LHCN-M2 (cell line): Measurements from ENCODE around the gene KDSR. TPM values are rescaled to one million over a fixed set of nuclear protein-coding genes. Genes with fewer than 3 reads are reported as not detected.

Experiments
- DNase-seq: peaks from one replicate; pipeline ENCODE4 v3.0.0-alpha.2; 2012; ENCODE audit warnings: low read depth
- polyA plus RNA-seq: library from polyadenylated mRNA; unstranded; fragments of >200 nt; gene quantifications from one replicate; pipeline ENCODE4 v1.2.1, GENCODE V29; 2012; ENCODE audit warnings: missing spikeins
- total RNA-seq: library from RNA; depleted of rRNA; stranded (reverse); fragments of >200 nt; gene quantifications from 2 replicates; pipeline ENCODE4 v1.2.3, GENCODE V29; 2014; rRNA removed

Gene KDSR
- total RNA-seq = 33.2 and 37.6 TPM in 2 replicates
- 21.1 TPM for polyA plus RNA-seq

DNA sequence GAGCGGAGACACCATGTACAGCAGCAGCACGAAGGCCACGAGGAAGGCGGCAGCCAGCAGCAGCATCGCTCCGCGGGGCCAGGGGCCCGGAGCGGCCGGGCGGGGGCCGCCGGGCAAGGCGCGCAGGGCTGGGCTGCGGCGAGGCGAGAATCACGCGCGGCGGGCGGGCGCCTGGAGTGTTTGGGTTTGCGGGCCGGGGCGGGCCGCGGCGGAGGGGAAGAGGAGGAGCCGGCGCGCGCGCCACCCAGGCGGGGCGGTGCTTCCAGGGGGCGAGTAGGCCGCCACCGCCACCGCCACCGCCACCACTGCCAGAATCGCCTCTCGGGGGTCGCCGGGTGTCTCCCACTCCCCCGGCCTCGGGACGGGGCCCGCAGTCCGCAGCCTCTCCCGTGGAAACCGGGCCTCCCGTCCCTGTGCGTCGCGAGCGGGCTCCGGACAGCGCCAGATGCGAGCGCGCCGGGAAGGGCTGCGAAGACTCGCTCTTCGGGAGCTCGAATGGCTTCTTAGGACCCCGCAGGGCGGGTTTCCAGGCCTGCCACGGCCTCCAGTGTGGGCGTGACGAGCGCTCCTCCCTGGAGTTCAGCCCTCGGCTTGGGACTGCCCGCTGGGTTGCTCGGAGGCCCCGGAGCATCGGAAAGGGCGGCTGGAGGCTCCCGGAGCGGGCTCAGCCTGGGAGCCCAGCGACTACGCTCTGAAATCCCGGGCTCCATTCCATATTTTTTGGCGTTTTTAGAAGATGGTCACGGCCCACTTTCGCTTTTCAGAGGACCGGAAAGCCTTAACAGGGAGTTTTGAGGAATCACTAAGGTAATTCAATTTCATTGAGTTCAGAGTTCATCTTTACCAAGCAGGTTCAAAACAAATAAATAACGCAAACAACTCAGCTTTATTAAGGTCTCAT lies at the start of gene KDSR:
KDSR (minus strand) TSS at position 154 of the 901 bp plus-strand sequence; CDS start at position 66, 88 bp downstream.
- DNase-seq = peak; percentile 99

DNA sequence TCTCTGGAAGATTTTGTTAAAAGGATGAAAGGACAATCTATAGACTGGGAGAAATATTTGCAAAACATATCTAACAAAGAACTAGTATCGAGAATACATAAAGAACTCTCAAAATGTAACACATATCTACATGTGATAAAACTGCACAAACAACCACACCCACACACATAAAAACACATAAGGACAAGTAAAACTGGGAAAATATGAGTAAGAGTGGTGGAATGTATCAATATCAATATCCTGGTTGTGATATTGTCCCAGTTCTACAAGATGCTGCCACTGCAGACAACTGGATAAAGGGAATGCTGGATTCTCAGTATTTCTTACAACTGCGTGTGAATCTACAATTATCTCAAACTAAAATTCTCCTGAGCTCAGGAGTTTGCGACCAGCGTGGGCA lies 45.9 kb upstream of the KDSR start:
- DNase-seq = no peak

GRCh38 chr18:63410792-63411191 lies 43.8 kb upstream of the KDSR start:
- peak; percentile 86 for DNase-seq

DNA sequence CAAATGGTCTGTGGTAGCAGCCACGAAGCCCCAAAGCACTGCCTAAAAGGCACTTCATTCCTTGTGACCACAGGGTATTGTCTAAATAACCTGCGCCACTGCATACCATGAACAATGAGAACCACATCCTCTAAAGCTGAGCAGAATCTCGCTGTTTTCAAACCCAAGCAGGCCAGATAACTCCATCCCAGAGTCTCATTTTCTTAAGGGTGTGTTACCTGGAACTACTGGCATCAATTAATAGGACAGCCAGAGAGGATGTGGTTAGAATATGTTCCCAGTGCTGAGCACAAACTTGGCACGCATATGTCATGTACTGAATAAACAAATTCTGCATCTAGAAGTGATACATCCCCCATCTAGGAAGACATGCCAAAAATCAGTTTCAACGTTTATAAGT lies 42.3 kb upstream of the KDSR start:
- DNase-seq = peak; percentile 83

DNA sequence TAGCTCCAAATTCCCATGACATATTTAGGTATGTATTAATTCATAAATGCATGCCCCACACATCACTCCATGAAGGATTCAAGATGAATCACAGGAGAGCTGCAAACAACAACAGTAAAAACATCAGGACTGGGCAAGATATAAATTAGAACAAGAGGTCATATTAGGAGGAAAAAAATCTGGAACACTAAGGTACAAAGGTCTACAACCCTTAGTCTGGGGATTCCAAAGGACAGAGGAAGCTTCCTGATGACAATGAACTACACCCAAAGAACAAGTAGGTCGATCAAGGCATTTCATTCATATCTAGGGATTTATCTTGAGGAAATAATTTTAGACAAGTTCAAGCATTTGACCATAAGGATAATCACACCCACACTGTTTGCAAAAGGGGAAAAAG lies 40.7 kb upstream of the KDSR start:
- peak; percentile 26 for DNase-seq

DNA sequence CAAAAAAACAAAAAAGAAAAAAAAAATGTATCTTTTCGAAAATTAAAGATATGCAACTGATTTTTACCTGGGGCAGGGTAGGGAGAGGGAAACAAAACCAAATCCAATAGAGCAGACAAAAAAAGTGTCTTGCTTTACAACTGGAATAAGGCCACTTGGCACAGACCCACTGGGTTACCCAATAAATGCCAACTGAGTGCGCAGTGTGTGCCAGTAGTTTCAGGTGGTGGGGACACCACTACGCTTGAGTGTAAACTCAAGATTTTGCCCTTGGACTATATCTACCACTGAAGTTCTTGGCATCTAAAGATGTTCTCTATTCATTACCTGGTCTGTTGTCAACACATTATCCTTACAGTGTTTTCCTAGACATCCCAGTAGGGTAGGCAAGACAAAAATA lies 39.0 kb upstream of the KDSR start:
- no peak for DNase-seq

DNA sequence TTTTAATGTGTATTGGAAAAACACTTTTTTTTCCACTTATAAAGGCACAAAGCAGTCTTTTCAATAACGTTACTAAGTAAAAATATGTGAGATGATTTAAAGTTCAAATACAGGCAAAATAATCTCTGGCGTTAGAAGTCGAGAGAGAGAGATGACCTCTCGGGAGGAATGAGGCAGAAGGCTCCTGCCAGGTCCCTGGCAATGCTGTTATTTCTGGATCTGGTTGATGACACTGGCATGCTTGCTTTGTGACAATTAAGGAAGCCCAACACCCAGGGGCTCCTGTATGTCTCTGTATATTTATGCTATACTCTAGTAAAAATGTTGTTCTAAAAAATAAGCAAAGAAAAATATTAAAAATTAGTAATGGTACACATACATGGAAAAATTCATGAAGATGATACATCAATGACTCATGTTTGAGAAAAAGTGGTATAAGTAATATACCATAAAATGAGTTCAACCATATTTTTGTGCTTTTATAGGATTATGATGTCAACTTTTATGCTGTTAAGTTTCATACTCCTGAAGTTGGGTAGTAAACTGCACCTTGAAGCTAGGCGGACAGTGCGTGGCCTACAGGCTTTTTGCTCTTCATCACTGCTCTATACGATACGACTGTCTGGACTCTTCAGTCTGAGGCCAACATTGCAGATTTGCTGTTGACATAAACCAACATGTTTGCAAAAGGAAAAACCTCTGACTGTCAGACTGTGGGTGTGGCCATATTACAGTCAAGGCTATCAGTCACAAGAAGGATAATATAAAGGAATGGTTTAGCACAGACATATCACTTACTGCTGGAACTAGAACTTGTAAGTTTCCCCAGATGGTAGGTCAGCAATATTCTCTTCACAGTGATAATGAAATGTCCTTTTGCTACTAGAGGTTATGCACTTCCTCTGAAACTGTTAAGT lies 35.5 kb upstream of the KDSR start:
- no peak for DNase-seq

DNA sequence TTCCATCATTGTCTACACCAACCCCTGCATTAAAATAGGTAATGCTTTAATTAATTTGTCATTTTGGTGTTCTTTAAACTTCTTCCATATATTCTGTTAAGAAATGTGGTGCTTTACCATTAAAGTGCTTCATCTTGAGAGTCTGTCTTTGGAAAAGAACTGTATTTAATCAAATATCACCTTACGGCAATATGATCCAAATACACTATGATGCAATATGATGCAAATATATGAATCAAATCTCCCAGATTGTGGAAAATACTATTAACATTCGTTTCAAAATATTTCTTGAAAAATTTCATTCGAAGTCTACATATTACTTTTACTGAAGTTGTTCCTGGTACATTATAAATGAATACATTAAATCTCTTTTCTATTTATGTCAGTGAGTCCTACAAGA lies 32.3 kb upstream of the KDSR start:
- DNase-seq = no peak

DNA sequence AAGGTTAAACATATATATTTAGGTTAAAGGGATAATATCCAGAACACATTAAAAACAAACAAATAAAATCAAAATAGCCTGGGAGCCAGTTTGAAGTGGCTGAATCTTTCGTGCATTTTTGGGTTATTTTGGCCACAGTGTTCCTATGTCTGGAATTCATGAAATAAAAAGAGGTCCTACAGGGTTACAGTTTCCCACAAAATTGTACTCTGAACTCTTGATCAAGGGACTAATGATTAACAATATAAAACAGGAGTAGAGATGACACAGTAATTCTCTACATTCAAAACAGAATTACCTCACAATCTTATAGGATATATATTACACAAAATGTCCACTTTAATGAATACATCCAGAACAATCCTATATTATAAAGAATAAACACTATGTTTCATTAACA lies 30.3 kb upstream of the KDSR start:
- no peak for DNase-seq

GRCh38 chr18:63395503-63395902 lies 28.5 kb upstream of the KDSR start:
- DNase-seq = no peak

DNA sequence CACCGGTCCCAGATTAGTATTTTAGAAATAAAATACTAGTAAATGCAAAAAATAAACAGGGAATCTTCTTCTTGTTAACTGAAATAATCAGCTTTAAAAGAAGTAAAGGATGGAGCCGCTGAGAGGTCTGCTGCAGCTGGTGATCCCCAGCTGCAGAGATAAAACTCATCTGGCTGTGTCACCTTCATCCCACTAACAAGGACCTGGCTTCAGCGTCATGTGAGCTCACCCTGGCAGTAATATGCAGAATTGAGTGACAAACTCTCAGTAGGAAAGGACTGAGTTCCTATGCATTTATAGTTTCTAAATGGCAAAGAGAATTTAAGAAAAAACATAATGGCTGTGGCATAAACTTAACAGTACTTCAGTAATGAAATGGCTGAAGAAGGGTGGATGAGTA lies 27.9 kb upstream of the KDSR start:
- no peak for DNase-seq

- DNase-seq = no peak
Measured at GRCh38 chr18:63387861-63388260, 20.9 kb upstream of the KDSR start.

DNA sequence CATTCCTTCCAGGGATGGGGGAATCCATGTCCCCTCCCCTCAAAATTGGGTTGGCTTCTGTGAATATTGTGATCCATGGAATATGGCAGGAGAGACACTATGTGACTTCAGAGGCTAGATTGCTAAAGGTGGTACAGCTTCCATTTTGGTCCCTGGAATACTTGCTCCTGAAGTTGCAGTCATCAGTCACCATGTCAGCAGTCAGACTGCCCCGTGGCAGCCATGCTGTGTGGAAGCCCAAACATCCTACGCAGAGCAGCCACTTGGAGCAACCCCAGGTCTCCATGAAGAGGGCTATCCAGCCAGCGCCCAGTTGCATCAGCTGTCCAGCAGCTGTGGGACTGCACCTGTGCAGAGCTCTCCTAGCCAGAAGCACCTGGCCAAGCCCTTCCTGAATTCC lies 15.8 kb upstream of the KDSR start:
- no peak for DNase-seq

DNA sequence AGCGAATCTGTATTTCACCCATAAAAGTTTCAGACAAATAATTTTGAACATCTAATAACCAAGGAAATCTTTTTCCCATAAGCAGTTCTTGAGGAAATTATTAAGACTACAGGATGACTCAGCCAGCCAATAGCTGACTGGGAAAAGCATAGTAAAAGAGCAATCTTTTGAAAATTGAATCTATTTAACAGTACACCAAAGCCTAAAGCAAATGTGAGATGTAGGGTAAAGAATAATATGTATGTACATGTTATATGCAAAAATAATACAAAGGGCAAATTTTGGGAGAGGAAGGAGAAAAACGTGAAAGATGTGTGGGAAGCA lies 12.6 kb upstream of the KDSR start:
- DNase-seq = no peak

GRCh38 chr18:63378919-63379638 lies 12.1 kb upstream of the KDSR start:
- peak; percentile 29 for DNase-seq

GRCh38 chr18:63377275-63377980 lies 10.4 kb upstream of the KDSR start:
- DNase-seq = no peak

GRCh38 chr18:63376538-63376937 lies 9.5 kb upstream of the KDSR start:
- DNase-seq = no peak

DNA sequence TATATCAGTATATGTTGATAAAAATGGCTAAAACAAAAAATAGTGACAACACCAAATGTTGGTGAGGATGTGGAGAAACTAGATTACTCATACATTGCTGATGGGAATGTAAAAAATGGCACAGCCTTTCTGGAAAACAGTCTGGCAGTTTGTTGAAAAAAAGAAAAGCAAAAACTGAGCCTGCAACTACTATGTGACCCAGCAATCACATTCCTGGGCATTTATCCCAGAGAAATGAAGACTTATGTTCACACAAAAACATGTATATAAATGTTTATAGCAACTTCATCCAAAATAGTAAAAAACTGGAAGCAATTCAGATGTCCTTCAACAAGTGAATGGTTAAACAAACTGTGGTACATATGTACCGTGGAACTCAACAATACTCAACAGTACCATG lies 7.5 kb upstream of the KDSR start:
- DNase-seq = no peak

- DNase-seq = no peak
Measured at GRCh38 chr18:63373161-63373560, 6.2 kb upstream of the KDSR start.

GRCh38 chr18:63368611-63369010 lies 1.6 kb upstream of the KDSR start:
- no peak for DNase-seq
